SU-DHL-6 (cell line): ENCODE results near the gene GRIK3.

Experiments
- EZH2phosphoT487 ChIP-seq: fragments of 200-600 bp; sonication (generic), shearing (Covaris generic); conservative IDR thresholded peaks from 2 replicates; pipeline ENCODE4 v1.6.1; 2018; ENCODE audit warnings: mild to moderate bottlenecking, antibody characterized with exemption, low read length, moderate library complexity, mixed read lengths
- TF ChIP-seq, protein P1 (sequence below): fragments of 200-600 bp; sonication (generic); IDR thresholded peaks from one replicate; pipeline ENCODE4 v1.5.1; 2017; ENCODE audit warnings: antibody characterized with exemption, mild to moderate bottlenecking, low read length, moderate library complexity; ENCODE audit not compliant: insufficient read depth, poor library complexity, severe bottlenecking

DNA sequence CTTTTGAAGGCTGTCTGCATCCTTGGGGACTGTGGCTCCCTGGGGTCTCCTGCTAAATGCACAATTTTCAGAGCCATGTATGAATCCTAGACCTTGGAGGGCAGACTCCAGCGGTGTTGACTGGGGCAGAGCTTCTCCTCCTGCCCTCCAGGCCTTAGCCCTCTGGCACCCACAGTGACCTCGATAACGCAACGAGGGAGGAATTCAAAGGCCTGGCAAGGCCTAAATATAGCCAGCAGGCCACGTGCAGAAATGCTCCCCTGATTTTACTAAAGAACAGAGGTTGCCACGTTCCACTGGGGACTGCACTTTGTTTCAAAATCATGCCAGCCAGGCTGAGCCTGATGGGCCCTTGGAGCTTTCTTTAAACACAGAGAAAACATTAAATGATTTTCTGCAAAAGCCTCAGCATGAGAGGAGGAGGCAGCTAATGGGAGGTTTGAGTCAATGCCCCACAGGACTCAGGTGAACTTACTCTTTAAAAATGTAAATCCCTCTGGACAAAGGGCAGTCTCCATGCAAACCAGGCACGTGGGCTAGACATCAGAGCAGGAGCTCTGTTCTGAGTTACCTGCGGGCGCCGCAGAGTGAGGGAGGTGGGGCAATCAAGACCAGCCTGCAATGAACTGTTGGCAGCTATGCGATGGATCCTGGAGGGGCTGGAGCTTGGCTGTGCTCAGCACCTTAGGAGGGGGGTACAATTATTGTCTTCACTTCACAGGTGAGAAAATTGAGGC lies 28.0 kb downstream of the GRIK3 start:
- no peak for TF ChIP-seq EZH2phosphoT487
- TF ChIP-seq, protein P1, sequence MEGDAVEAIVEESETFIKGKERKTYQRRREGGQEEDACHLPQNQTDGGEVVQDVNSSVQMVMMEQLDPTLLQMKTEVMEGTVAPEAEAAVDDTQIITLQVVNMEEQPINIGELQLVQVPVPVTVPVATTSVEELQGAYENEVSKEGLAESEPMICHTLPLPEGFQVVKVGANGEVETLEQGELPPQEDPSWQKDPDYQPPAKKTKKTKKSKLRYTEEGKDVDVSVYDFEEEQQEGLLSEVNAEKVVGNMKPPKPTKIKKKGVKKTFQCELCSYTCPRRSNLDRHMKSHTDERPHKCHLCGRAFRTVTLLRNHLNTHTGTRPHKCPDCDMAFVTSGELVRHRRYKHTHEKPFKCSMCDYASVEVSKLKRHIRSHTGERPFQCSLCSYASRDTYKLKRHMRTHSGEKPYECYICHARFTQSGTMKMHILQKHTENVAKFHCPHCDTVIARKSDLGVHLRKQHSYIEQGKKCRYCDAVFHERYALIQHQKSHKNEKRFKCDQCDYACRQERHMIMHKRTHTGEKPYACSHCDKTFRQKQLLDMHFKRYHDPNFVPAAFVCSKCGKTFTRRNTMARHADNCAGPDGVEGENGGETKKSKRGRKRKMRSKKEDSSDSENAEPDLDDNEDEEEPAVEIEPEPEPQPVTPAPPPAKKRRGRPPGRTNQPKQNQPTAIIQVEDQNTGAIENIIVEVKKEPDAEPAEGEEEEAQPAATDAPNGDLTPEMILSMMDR: no peak
